Activated naive CD8-positive, alpha-beta T cell treated with anti-CD3 and anti-CD28 coated beads, Interleukin-2, amount 10 ng/mL, durations not matched to agents 7 days and 5 days (primary cell): Measurements from ENCODE around the gene NEU1. TPM values are rescaled to one million over a fixed set of nuclear protein-coding genes. Genes with fewer than 3 reads are reported as not detected.
"Not testable (repeated sequence)": the region's sequence is repeated elsewhere in the genome, so short reads cannot be mapped to it uniquely, and the experiment has no call there.

Experiments used
- ATAC-seq: fragments of 150-1000 bp; cut with Tn5 transposase; one replicate; pipeline ENCODE4 v1.10.0; 2021; ENCODE audit warnings: low read depth, moderate library complexity
- POLR2A ChIA-PET: fragments of 350-600 bp; sonication (Branson Sonifier 250); formaldehyde crosslinking; loops from one replicate; lab custom pipeline; 2021; ENCODE audit warnings: antibody characterized with exemption; lab: Charles Lee
- DNase-seq: peaks from one replicate; pipeline ENCODE4 v3.0.0; 2021
- H3K27ac Mint-ChIP-seq: one replicate; pipeline ENCODE4 v1.8.0; 2022; ENCODE audit warnings: mild to moderate bottlenecking, mixed read lengths
- H3K27me3 Mint-ChIP-seq: one replicate; pipeline ENCODE4 v1.8.0; 2022; ENCODE audit warnings: mild to moderate bottlenecking, moderate library complexity, mixed read lengths
- H3K36me3 Mint-ChIP-seq: one replicate; pipeline ENCODE4 v1.8.0; 2021; ENCODE audit warnings: mild to moderate bottlenecking, mixed read lengths
- H3K4me1 Mint-ChIP-seq: one replicate; pipeline ENCODE4 v1.8.0; 2021; ENCODE audit warnings: mixed read lengths
- H3K4me3 Mint-ChIP-seq: one replicate; pipeline ENCODE4 v1.8.0; 2022; ENCODE audit warnings: mild to moderate bottlenecking, moderate library complexity, mixed read lengths
- H3K9me3 Mint-ChIP-seq: one replicate; pipeline ENCODE4 v1.8.0; 2021; ENCODE audit warnings: mixed read lengths
- total RNA-seq, 2 experiments: library from RNA; stranded (reverse); gene quantifications; one replicate each; pipeline ENCODE4 v1.2.3, GENCODE V29; 2021

NEU1 gene
- total RNA-seq, result 10 to 100 TPM; 15.5 to 16.4 TPM

DNA sequence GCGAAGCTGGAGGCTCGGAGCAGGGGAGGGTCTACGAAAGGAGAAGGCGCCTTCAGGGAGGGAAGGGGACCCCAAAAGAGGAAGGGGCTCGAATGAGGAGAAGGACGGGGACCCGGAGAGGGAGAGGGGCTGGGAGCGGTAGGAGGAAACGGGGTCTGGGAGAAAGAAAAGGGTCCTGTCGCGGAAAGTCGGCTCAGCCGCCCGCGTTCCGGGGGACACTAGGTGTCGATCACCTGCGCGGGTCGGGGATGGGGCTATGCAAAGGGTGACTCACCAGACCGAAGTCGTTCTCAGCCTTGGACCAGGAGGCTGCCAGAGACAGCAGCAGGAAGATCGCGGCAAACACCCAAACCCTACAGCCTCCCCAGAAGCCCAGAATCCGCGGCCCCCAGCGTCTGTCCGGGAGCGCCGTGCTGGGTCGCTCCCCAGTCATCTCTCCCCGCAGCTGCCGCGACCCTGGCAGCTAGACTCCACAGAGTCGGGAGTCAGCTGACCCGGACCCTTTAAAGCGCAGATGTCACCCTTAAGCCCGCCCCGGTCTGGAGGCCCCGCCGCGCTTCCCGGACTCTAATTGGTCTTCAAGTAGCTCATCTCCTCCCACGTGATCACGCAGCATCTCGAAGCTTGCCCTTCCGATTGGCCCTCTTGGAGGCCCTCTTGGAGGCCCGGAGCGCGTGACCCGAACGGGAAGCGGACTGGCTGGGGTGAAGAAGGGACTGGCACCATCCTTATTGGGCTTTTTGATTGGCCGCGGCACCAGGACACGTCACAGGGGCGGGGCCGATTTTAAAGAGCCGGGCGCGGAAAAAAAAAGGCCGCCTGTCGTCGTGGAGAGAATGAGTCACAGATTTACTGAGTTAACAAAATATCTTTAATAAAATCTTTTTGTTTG is at the start of gene NEU1:
TSS of gene NEU1 (minus strand) at position 478 of the 892 bp plus-strand sequence. CDS start at position 433, 45 bp downstream.
- peak within 1 kb of the TSS; percentile 86 for H3K27ac Mint-ChIP-seq
- ATAC-seq (peak; percentile 96), DNase-seq (peak; percentile 95)
- H3K27me3 Mint-ChIP-seq, result peaks cover 4% of the 10 kb centered on the region
- H3K4me3 Mint-ChIP-seq, result peak within 1 kb of the TSS; percentile 97
- H3K4me1 Mint-ChIP-seq, result peaks cover 13% of the 10 kb centered on the region
- H3K36me3 Mint-ChIP-seq, result no peaks in the 10 kb centered on the region
- POLR2A ChIA-PET, result interaction anchor here (0.7 to 2.6 kb wide), 17 partner anchors 14 to 1109 kb away, joined by 3 to 30 read pairs (median 4); partner anchors contain the start of genes ABHD16A, EHMT2, FKBPL and GPANK1
- no peaks in the 10 kb centered on the region for H3K9me3 Mint-ChIP-seq

DNA sequence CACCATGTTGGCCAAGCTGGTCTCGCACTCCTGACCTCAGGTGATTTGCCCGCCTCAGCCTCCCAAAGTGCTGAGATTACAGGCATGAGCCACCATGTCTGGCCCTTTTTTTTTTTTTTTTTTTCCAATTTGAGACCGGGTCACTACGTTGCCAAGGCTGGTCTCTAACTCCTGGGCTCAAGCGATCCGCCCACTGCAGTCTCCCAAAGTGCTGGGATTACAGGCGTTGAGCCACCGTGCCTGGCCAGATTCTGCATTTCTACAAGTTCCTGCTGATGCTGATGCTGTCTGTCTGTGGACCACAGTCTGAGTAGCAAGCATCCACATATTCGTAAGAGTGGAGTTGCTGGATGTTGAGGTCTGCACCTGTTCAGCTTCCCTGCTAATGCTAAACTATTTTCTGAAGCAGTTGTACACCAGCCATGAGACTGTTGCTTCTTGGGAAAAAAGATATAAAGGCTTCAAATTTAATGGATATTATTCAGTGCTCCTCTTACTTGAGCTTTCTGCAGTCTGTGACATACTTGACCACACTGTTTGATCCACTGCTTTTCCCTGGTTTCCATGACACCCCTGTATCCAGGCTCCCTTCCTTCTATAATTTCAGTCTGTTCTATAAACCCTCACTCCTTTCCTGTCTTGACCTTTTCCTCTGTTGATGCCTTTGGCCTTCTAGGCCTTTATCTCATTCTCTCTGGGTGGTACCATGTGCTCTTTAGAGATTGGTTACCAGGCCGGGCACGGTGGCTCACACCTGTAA is 49.4 kb upstream of the NEU1 start:
- Mint-ChIP-seq H3K36me3 (no peaks in the 10 kb centered on the region), H3K27me3 (peaks cover 17% of the 10 kb centered on the region), H3K9me3 (no peaks in the 10 kb centered on the region), H3K4me1 (peaks cover 2% of the 10 kb centered on the region), H3K4me3 (no peak overlapping the region), H3K27ac (no peak overlapping the region)
- ATAC-seq (no peak), DNase-seq (no peak)
- POLR2A ChIA-PET, result no interaction called here

DNA sequence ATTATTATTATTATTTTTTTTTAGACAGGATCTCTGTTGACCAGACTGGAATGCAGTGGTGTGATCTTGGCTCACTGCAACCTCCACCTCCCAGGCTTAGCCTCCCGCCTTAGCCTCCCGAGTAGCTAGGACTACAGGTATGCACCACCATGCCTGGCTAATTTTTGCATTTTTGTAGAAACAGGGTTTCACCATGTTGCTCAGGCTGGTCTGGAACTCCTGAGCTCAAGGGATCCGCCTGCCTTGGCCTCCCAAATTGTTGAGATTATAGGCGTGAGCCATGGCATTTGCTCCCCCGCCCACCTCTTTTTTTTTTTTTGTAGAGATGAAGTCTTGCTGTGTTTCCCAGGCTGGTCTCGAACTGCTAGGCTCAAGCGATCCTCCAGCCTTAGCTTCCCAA is 46.7 kb upstream of the NEU1 start:
- H3K36me3 Mint-ChIP-seq, H3K4me3 Mint-ChIP-seq, H3K27ac Mint-ChIP-seq, DNase-seq, H3K9me3 Mint-ChIP-seq, ATAC-seq, H3K4me1 Mint-ChIP-seq: not testable (repeated sequence)
- peaks cover 26% of the 10 kb centered on the region for H3K27me3 Mint-ChIP-seq
- POLR2A ChIA-PET, result interaction anchor here (1.0 kb wide), 1 partner anchor 12 kb away, joined by 4 read pairs; no protein-coding TSS in a partner anchor

DNA sequence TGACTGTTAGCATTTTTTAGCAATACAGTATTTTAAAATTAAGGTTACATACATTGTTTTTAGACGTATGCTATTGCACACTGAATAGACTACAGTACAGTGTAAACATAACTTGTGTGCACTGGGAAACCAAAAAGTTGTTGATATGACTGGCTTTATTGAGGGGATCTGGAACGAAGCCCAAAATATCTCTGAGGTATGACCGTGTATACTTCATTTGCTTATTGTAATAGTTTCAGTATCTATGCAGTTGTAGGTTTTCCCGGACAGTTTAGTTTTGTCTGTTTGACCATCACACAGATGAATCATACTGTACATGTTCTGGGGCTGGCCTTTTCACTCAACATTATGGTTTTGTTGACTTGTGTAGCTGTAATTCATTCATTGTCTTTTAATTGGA is 46.2 kb upstream of the NEU1 start:
- POLR2A ChIA-PET, result interaction anchor here (1.0 kb wide), 1 partner anchor 12 kb away, joined by 4 read pairs; no protein-coding TSS in a partner anchor
- no peak for ATAC-seq

DNA sequence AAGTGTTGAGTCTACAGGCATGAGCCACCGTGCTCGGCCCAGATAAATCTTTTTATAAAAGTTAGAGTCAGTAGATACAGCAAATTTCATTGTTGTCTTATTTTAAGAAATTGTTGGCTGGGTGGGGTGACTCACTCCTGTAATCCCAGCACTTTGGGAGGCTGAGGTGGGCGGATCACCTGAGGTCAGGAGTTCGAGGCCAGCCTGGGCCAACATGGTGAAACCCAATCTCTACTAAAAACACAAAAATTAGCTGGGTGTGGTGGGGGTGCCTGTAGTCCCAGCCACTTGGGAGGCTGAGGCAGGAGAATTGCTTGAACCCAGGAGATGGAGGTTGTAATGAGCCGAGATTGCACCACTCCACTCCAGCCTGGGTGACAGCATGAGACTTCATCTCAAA is 45.6 kb upstream of the NEU1 start:
- H3K27ac Mint-ChIP-seq, H3K4me1 Mint-ChIP-seq, ATAC-seq, H3K4me3 Mint-ChIP-seq, H3K36me3 Mint-ChIP-seq, DNase-seq, H3K9me3 Mint-ChIP-seq: not testable (repeated sequence)
- peaks cover 26% of the 10 kb centered on the region for H3K27me3 Mint-ChIP-seq
- POLR2A ChIA-PET, result interaction anchor here (1.0 kb wide), 1 partner anchor 13 kb away, joined by 4 read pairs; no protein-coding TSS in a partner anchor

More for the DNA sequence above, 46.2 kb upstream of the NEU1 start:
- peaks cover 2% of the 10 kb centered on the region for H3K4me1 Mint-ChIP-seq
- no peaks in the 10 kb centered on the region for H3K9me3 Mint-ChIP-seq
- H3K27ac Mint-ChIP-seq, result no peak overlapping the region
- peaks cover 26% of the 10 kb centered on the region for H3K27me3 Mint-ChIP-seq
- H3K4me3 Mint-ChIP-seq, result no peak overlapping the region
- DNase-seq, result no peak
- no peaks in the 10 kb centered on the region for H3K36me3 Mint-ChIP-seq

DNA sequence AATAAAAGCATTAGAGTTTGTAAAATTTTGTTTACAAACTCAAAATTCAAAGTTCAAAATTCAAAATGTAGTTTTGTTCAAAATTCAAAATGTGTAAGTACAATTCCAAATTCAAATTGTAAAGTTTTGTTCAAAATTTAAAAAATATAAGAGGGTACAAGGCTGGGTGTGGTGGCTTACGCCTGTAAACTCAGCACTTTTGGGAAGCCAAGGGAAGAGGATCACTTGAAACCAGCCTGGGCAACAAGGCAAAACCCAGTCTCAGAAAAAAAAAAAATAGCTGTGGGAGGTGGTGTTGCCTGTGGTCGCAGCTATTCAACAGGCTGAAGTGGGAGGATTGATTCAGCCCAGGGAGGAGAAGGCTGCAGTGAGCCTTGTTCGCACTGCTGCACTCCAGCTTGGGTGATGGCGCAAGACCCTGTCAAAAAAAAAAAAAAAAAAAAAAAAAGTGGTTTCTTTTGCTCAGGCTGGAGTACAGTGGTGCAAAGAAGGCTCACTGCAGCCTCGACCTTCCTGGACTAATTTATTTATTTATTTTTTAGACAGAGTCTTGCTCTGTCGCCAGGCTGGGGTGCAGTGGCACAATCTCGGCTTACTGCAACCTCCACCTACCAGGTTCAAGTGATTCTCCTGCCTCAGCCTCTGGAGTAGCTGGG is 44.7 kb upstream of the NEU1 start:
- DNase-seq (no peak), ATAC-seq (no peak)
- Mint-ChIP-seq H3K27ac (no peak overlapping the region), H3K36me3 (no peaks in the 10 kb centered on the region), H3K9me3 (no peaks in the 10 kb centered on the region), H3K27me3 (peaks cover 25% of the 10 kb centered on the region), H3K4me1 (peaks cover 8% of the 10 kb centered on the region), H3K4me3 (no peak overlapping the region)
- POLR2A ChIA-PET, result no interaction called here

DNA sequence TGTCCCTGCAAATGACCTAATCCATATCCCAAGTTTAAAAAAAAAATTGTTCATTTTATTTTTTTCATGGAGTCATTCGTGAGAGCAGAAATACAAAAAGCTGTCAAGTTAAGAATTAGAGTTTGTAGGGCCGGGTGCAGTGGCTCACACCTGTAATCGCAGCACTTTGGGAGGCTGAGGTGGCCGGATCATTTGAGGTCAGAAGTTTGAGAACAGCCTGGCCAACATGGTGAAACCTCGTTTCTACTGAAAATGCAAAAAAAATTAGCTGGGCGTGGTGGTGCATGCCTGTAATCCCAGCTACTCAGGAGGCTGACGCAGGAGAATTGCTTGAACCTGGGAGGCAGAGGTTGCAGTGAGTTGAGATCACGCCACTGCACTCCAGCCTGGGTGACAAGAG is 44.1 kb upstream of the NEU1 start:
- H3K4me1 Mint-ChIP-seq, ATAC-seq, POLR2A ChIA-PET, H3K4me3 Mint-ChIP-seq, H3K27ac Mint-ChIP-seq, DNase-seq, H3K36me3 Mint-ChIP-seq, H3K9me3 Mint-ChIP-seq: not testable (repeated sequence)
- peaks cover 24% of the 10 kb centered on the region for H3K27me3 Mint-ChIP-seq

DNA sequence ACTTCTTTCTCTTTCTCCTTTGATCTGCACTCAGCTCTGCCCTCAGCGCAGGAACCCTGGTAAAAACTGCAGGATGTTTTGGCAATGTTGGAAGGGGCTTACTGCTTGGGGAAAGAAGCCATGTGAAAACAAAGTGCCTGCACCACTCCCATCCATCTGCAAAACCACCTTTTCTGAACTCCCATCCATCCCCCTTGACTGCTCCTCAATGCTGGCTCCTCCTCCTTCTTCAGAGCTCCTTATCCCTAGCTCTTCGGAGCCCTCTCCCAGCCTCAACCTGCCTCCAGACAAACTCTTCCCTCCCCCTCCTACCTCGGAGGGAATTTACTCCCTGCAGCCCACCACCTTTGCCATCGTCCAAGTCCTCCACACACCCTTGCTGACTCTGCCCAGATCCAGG is 43.5 kb upstream of the NEU1 start:
- DNase-seq (no peak), ATAC-seq (no peak)
- no peaks in the 10 kb centered on the region for H3K36me3 Mint-ChIP-seq
- POLR2A ChIA-PET, result no interaction called here
- no peak overlapping the region for H3K27ac Mint-ChIP-seq
- H3K4me1 Mint-ChIP-seq, result peaks cover 8% of the 10 kb centered on the region
- H3K9me3 Mint-ChIP-seq, result no peaks in the 10 kb centered on the region
- H3K27me3 Mint-ChIP-seq, result peaks cover 24% of the 10 kb centered on the region
- H3K4me3 Mint-ChIP-seq, result no peak overlapping the region

DNA sequence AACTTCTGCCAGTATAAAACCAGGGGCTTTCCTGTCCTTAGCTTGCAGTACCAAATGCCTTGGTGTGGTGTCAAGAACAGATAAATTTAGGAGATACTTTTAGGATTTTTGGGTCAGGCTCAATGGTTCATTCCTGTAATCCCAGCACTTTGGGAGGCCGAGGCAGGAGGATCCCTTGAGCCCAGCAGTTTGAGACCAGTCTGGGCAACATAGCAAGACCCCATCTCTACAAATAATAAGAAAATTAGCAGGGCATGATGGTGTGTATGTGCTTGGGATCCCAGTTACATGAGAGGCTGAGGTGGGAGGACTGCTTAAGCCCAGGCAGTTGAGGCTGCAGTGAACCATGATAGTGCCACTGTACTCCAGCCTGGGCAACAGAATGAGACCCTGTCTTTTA is 42.4 kb upstream of the NEU1 start:
- Mint-ChIP-seq H3K4me3 (no peak overlapping the region), H3K9me3 (no peaks in the 10 kb centered on the region), H3K27ac (no peak overlapping the region), H3K4me1 (peaks cover 8% of the 10 kb centered on the region), H3K36me3 (no peaks in the 10 kb centered on the region), H3K27me3 (peaks cover 19% of the 10 kb centered on the region)
- DNase-seq (no peak), ATAC-seq (no peak)
- POLR2A ChIA-PET, result no interaction called here

DNA sequence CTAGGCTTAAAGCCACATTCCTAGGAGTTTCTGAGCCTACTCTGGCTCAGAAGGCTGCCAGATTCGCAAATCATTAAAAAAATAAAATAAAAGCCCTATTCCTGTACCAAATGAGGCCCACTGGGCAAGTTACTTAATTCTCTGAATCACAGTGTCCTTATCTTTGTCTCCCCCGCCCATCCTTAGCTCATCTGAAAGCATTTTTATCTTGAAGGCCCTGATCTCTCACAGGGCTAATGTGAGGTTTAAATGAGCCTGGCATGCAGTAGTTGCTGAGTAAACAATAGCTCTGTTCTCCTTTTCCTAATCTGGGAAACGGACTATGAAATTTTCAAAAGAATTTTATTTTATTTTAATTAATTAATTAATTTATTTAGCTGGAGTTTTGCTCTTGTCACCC is 41.3 kb upstream of the NEU1 start:
- H3K27ac Mint-ChIP-seq, result no peak overlapping the region
- H3K9me3 Mint-ChIP-seq, result no peaks in the 10 kb centered on the region
- H3K4me1 Mint-ChIP-seq, result peaks cover 18% of the 10 kb centered on the region
- peaks cover 12% of the 10 kb centered on the region for H3K27me3 Mint-ChIP-seq
- H3K36me3 Mint-ChIP-seq, result peaks cover 2% of the 10 kb centered on the region
- DNase-seq (no peak), ATAC-seq (no peak)
- no peak overlapping the region for H3K4me3 Mint-ChIP-seq
- POLR2A ChIA-PET, result interaction anchor here (0.9 kb wide), 1 partner anchor 9 kb away, joined by 3 read pairs; no protein-coding TSS in a partner anchor

DNA sequence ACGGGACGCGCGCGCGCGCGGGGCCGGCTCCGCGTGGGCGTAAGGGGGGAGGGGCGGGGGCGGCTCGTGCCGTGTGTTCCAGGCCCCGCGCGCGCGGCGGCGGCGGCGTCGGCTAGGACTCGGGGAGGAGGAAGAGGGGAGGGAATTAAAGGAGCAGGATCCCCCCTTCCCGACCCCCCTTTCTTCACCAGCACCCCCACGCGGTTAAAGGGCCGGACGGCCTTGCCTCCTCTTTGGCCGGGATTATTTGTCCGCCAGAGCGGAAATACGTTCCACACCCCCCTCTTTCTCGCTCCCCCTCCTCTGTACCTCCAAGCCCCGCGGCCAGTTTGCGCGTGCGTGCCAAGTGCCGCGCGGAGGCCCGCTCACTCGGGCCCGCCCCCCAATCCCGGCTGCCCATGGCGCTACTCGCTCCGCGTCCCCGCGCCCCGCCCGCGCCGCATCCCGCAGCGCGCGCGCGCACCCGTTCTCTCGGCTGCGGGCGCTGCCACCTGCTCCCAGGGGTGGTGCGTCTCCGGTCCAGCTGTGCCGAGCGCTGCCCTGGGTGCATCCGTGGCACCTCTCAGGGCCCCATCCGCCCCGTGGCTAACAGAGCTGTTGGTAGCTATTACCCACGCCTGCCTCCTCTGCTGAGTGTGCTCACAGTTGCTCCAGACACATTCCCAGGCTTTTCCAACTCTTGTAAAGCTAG is 39.5 kb upstream of the NEU1 start, which contains the start of gene ZBTB12:
TSS of gene ZBTB12 (minus strand) at position 134 of the 691 bp plus-strand sequence. CDS start 781 bp downstream, outside the sequence.
- Mint-ChIP-seq H3K27me3 (peaks cover 10% of the 10 kb centered on the region), H3K4me3 (peak within 1 kb of the TSS; percentile 84), H3K4me1 (peaks cover 20% of the 10 kb centered on the region), H3K36me3 (peaks cover 2% of the 10 kb centered on the region), H3K27ac (peak within 1 kb of the TSS; percentile 85), H3K9me3 (no peaks in the 10 kb centered on the region)
- peak; percentile 64 for ATAC-seq
- POLR2A ChIA-PET, result interaction anchor here (0.7 to 1.4 kb wide), 6 partner anchors 38 to 241 kb away, joined by 3 to 7 read pairs (median 4); partner anchors contain the start of genes C6orf47, DXO and NEU1
- DNase-seq, result peak; percentile 88

DNA sequence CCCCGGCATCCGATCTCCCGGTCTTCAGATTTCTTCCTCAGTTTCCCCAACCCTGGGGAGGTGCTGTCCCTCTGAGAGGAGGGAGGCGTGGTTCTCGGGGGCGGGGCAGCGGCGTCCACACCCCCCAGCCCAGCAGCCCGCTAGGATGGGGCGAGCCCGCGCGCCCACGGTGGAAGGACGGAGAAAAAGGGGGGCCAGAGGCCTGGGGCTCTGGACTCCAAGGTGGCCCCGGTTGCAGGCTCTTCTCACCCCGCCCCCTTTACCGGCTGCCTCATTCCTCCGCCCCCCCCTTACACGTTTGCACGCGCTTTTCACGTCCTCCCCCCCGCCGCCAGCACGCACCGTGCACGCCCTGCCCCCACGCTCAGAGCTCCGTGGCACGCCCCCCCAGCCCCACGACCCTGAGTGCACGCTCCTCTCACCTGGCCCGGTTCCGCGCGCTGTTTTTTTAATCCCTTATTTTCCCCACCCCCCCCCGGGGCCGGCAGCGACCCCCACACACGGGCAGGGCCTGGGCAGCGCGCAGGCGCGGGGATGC is 38.9 kb upstream of the NEU1 start:
- POLR2A ChIA-PET, result interaction anchor here (0.9 to 1.4 kb wide), 2 partner anchors 70 to 241 kb away, joined by 3 to 4 read pairs; partner anchors contain the start of genes C6orf47 and DXO
- H3K4me1 Mint-ChIP-seq, result peaks cover 23% of the 10 kb centered on the region
- ATAC-seq, result no peak

More for the DNA sequence above, 38.9 kb upstream of the NEU1 start:
- Mint-ChIP-seq H3K4me3 (peak overlapping the region; percentile 56), H3K9me3 (no peaks in the 10 kb centered on the region), H3K36me3 (peaks cover 3% of the 10 kb centered on the region), H3K27ac (no peak overlapping the region), H3K27me3 (peaks cover 6% of the 10 kb centered on the region)
- DNase-seq, result peak; percentile 66
